Heart right ventricle (tissue), 16 donors: Measurements from ENCODE around the gene DHRS9. TPM values are rescaled to one million over a fixed set of nuclear protein-coding genes. Genes with fewer than 3 reads are reported as not detected.
A peak's percentile ranks its signal among the peaks of the same experiment; 100 is the strongest.

Source experiments
- ATAC-seq, 8 donors: fragments of 200-7000 bp; cut with Tn5 transposase; one replicate each; pipeline ENCODE4 v1.9.1; 2020; ENCODE audit warnings: mild to moderate bottlenecking in 8 of 8, moderate library complexity in 8 of 8, moderate number of reproducible peaks in 1 of 8
- DNase-seq, 2 donors: peaks; one replicate each; pipeline ENCODE4 v3.0.0-alpha.2; 2020
- H3K27ac ChIP-seq, 10 donors: fragments of 200-600 bp; sonication (generic) in 2 of 10; one replicate each; pipeline versions ENCODE4 v1.5.0 to v1.8.0; 2020 to 2022; ENCODE audit warnings: mild to moderate bottlenecking in 3 of 10
- H3K27me3 ChIP-seq, 7 donors: fragments of 200-600 bp; one replicate each; pipeline ENCODE4 v1.8.0; 2021 to 2022; ENCODE audit warnings: mild to moderate bottlenecking in 2 of 7
- H3K36me3 ChIP-seq, 9 donors: fragments of 200-600 bp; sonication (generic) in 1 of 9; one replicate each; pipeline versions ENCODE4 v1.5.0 to v1.8.0; 2020 to 2022; ENCODE audit warnings: mild to moderate bottlenecking in 2 of 9
- H3K4me1 ChIP-seq, 9 donors: fragments of 200-600 bp; sonication (generic) in 1 of 9; one replicate each; pipeline versions ENCODE4 v1.5.0 to v1.8.0; 2020 to 2022; ENCODE audit warnings: mild to moderate bottlenecking in 4 of 9
- H3K4me3 ChIP-seq, 10 donors: fragments of 200-600 bp; sonication (generic) in 2 of 10; one replicate each; pipeline versions ENCODE4 v1.5.0 to v1.8.0; 2020 to 2022; ENCODE audit warnings: mild to moderate bottlenecking in 7 of 10, moderate library complexity in 2 of 10
- H3K9me3 ChIP-seq, 11 donors: fragments of 200-600 bp in 10 of 11; sonication (generic) in 2 of 11; one replicate each; pipeline versions ENCODE4 v1.5.0 to v1.8.0; 2013 to 2022; ENCODE audit warnings: mild to moderate bottlenecking in 2 of 11, control low read depth in 1 of 11, moderate library complexity in 1 of 11
- WGBS, 2 donors: extraction: QIAGEN DNeasy Blood & Tissue Kit; methylation state at CpG; one replicate each; pipeline ENCODE4 v1.1.7; 2013; ENCODE audit warnings: inconsistent platforms in 1 of 2; 5-methylcytosine and 5-hydroxymethylcytosine counted together
- intact Hi-C, 10 donors: fragments of 100-400 bp; cut with DNase I; formaldehyde crosslinking; loops; one replicate each; pipeline versions ENCODE4 v1.11.1 to v1.14.2; 2022
- polyA plus RNA-seq, 2 donors: library from polyadenylated mRNA; stranded (reverse); fragments of 200-250 nt; gene quantifications; one replicate each; pipeline ENCODE4 v1.2.3, GENCODE V29; 2013
- total RNA-seq, 10 donors: library from RNA; stranded (reverse); fragmentation: NEBNext Ultra II Directional in 3 of 10; extraction: Animal tissue kit (Norgen Biotek cat#: 25700) in 3 of 10; gene quantifications; one replicate each; pipeline versions ENCODE4 v1.2.1 to v1.2.4, GENCODE V29; 2021 to 2023
- TF ChIP-seq, protein P1 (sequence below), 9 donors: fragments of 200-600 bp; sonication (generic) in 2 of 9; IDR thresholded peaks; one replicate each; pipeline versions ENCODE4 v1.5.0 to v1.8.0; 2021 to 2022; ENCODE audit warnings: antibody characterized with exemption in 9 of 9, mild to moderate bottlenecking in 5 of 9, moderate library complexity in 1 of 9
- donor health status: Arrhythmogenic right ventricular cardiomyopathy.
- donor health status: ischemic (EF 13 %, LVEDD 7.1; RV severe dilation, severe dysfunction).
- donor health status: healthy with polysubstance abuse.
- donor health status: DM: no; HTN: yes; CAD: no.
- donor health status: DM: no; HTN: no; CAD: no.
- donor health status: ischemic (EF 25% LVEDD 6.9; RV normal size, moderate dysfunction).
- donor health status: ischemic (EF 25% LVEDD 5.7; RV mildly dilated, moderate dysfunction).
- donor health status: healthy.
- donor health status: DM: yes; HTN: yes; CAD: no.
- donor health status: Ischemic cardiomyopathy.
- donor health status: ischemic (EF 35%, LVEDD 5.7; RV mildly dilated, moderate dysfunction).
- donor health status: nonischemic (EF 11% LVEDD 7.7; RV severe dilation, severe dysfunction).
- donor health status: DM: yes; HTN: yes; CAD: no.
- donor health status: PGD.
- donor health status: ischemic (EF 29% LVEDD 5.4; RV normal size, mild dysfunction).
- donor health status: nonischemic (EF 23%, LVEDD 6.1; RV moderate dilation, normal function).

DHRS9 gene
- total and polyA plus RNA-seq, 12 donors: 0.17 to 10.4 (median 1.5) TPM

DNA sequence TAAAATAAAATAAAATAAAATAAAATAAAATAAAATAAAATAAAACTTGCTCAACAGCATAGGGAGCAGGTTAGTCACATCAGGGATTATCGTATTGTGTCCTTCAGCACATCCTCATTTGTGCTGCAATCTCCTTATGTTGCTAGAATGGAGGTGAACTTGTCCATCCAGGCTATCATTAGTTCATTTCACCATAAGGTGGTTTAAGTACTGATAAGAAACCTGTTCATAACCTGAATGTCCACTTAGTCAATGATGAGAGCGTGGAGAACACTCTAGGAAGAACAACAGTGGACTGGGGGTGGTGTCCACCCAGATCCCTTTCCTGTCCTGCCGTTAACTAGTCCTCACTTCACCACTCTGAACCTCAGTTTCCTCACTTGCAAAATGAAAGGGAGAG is 21.9 kb downstream of the DHRS9 start:
- ATAC-seq (no peak), DNase-seq (no peak)
- Histone ChIP-seq H3K4me3 (no peak overlapping the region), H3K4me1 (peaks cover 0 to 61% (median 5%) of the 10 kb centered on the region in 9 donors), H3K27ac (no peak overlapping the region), H3K36me3 (no peaks in the 10 kb centered on the region), H3K9me3 (no peaks in the 10 kb centered on the region), H3K27me3 (no peaks in the 10 kb centered on the region)
- WGBS, 2 donors: 87 to 91% methylated on average over 3 of the region's 3 CpGs
- TF ChIP-seq, protein P1, sequence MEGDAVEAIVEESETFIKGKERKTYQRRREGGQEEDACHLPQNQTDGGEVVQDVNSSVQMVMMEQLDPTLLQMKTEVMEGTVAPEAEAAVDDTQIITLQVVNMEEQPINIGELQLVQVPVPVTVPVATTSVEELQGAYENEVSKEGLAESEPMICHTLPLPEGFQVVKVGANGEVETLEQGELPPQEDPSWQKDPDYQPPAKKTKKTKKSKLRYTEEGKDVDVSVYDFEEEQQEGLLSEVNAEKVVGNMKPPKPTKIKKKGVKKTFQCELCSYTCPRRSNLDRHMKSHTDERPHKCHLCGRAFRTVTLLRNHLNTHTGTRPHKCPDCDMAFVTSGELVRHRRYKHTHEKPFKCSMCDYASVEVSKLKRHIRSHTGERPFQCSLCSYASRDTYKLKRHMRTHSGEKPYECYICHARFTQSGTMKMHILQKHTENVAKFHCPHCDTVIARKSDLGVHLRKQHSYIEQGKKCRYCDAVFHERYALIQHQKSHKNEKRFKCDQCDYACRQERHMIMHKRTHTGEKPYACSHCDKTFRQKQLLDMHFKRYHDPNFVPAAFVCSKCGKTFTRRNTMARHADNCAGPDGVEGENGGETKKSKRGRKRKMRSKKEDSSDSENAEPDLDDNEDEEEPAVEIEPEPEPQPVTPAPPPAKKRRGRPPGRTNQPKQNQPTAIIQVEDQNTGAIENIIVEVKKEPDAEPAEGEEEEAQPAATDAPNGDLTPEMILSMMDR (IDR thresholded peaks at IDR 0.05): no peak
- intact Hi-C loops: no loop called here

DNA sequence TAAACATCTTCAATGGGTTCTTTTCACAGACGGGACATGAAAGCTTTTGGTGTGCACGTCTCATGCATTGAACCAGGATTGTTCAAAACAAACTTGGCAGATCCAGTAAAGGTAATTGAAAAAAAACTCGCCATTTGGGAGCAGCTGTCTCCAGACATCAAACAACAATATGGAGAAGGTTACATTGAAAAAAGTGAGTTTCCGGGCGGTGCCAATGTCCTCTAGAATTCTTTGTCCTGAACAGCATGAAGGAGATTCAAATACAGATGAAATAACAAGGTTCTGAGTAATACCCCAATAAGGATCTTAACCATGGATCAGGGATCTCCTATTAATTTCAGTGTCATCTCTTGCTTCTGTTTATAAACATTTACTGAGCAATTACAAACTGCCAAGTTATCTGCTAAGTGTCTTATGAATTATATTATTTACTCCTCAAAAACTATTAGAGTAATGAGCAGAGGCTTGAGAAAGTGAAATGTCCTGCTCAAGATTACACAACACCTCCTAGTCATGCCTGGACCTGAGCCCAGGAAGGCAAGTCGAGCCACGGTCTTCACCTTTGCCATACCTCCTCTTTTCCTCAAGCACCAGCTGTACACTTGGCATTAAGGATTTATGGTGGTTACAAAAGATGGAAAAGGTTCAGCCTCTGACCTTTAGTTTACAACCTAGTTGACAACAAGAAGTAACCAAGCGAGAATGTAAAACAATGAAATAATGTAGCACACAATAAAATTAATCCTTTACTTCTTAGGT is 22.6 kb downstream of the DHRS9 start:
- Histone ChIP-seq H3K27me3 (no peaks in the 10 kb centered on the region), H3K36me3 (no peaks in the 10 kb centered on the region), H3K9me3 (no peaks in the 10 kb centered on the region), H3K4me3 (no peak overlapping the region), H3K4me1 (peaks cover 0 to 61% (median 5%) of the 10 kb centered on the region in 9 donors), H3K27ac (no peak overlapping the region)
- no peak for DNase-seq
- WGBS, 2 donors: 80 to 85% methylated on average over 8 of the region's 8 CpGs
- TF ChIP-seq, protein P1 (IDR thresholded peaks at IDR 0.05): no peak
- peak in 1 of 8 donors; percentile 51 for ATAC-seq
- intact Hi-C loops: no loop called here

DNA sequence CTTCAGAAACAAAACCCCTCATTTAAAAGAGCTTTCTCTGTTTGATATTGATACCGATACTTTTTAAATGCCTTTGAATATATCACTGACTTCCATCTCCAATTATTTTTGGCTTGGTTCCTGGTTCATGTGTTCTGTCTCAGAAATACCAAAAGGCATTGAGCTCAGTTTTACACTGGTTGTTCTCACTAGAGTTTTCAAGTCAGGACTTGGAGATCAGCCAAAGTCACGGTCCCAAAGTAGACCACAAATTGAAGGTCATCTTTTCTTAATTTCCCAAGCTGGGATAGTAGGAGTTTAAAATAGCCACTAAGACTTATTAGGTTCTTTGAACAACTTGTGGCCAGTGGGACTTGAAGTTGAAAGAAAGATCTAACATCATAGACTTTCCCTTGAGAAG is 24.2 kb downstream of the DHRS9 start:
- intact Hi-C loops: no loop called here
- DNase-seq: no peak
- WGBS, 2 donors: 29 to 37% methylated on average over 2 of the region's 2 CpGs
- H3K36me3 ChIP-seq: no peaks in the 10 kb centered on the region
- H3K27me3 ChIP-seq: no peaks in the 10 kb centered on the region
- H3K4me1 ChIP-seq: peaks cover 0 to 61% (median 5%) of the 10 kb centered on the region in 9 donors
- TF ChIP-seq, protein P1 (IDR thresholded peaks at IDR 0.05): no peak
- peak in 1 of 8 donors; percentile 50 for ATAC-seq
- H3K4me3 ChIP-seq: no peak overlapping the region
- no peak overlapping the region for H3K27ac ChIP-seq
- H3K9me3 ChIP-seq: no peaks in the 10 kb centered on the region

DNA sequence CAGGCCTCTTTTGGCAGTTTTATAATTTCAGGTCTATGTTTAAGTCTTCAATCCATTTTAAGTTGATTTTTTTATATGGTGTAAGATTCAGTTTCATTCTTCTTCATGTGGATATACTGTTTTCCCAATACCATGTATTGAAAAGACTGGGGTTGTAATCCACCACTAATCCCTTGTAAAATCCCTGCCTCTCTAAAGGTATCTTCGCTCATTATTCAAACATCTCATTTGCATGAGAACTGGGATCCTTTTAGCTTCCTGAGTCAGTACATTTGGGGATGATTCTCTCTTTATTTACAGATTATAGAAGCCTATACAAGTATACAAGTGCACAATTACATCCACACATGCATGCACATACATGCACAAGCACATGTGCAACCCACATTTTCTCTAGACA is 25.3 kb downstream of the DHRS9 start:
- H3K4me1 ChIP-seq: peaks cover 0 to 52% (median 5%) of the 10 kb centered on the region in 9 donors
- TF ChIP-seq, protein P1 (IDR thresholded peaks at IDR 0.05): no peak
- no peak for DNase-seq
- 93 to 94% methylated on average over 1 of the region's 1 CpG for WGBS, 2 donors
- H3K36me3 ChIP-seq: no peaks in the 10 kb centered on the region
- ATAC-seq: no peak
- no peaks in the 10 kb centered on the region for H3K9me3 ChIP-seq
- intact Hi-C loops: no loop called here
- no peaks in the 10 kb centered on the region for H3K27me3 ChIP-seq
- H3K27ac ChIP-seq: no peak overlapping the region
- no peak overlapping the region for H3K4me3 ChIP-seq
